H1 (cell line): ENCODE data around the gene DSP. TPM values are rescaled to one million over a fixed set of nuclear protein-coding genes. Genes with fewer than 3 reads are reported as not detected.

Experiments used
- CTCF ChIA-PET: fragments of 300-600 bp; sonication (Branson Sonifier 250); formaldehyde crosslinking; loops from one replicate; lab custom pipeline; 2021; ENCODE audit not compliant: partially characterized antibody; lab: Charles Lee
- POLR2A ChIA-PET: fragments of 300-600 bp; sonication (Branson Sonifier 250); formaldehyde crosslinking; loops from one replicate; lab custom pipeline; 2021; ENCODE audit warnings: inconsistent platforms; ENCODE audit not compliant: partially characterized antibody; lab: Charles Lee
- DNase-seq, 2 experiments: peaks; one replicate each; pipeline versions ENCODE4 v3.0.0 to v3.0.0-alpha.2; 2010 to 2022; ENCODE audit warnings: low spot score in 2 of 2, low read depth in 1 of 2, mixed read lengths in 1 of 2
- FAIRE-seq: peaks from 2 replicates; lab custom pipeline; 2011; peaks lifted over from hg19 to GRCh38; lab: Jason Lieb, UNC
- H2AFZ ChIP-seq: 2 replicates; pipeline ENCODE4 v1.8.1; 2012; ENCODE audit warnings: low read length, inconsistent platforms
- H2AK5ac ChIP-seq: 2 replicates; pipeline ENCODE4 v1.6.1; 2013; ENCODE audit warnings: low read depth, low read length
- H2BK120ac ChIP-seq: replicated peaks from 2 replicates; pipeline ENCODE3; 2013; ENCODE audit warnings: low read depth, low read length, inconsistent platforms
- H2BK12ac ChIP-seq: 2 replicates; pipeline ENCODE4 v1.6.1; 2013; ENCODE audit warnings: low read depth, low read length
- H2BK15ac ChIP-seq: 2 replicates; pipeline ENCODE4 v1.6.1; 2013; ENCODE audit warnings: low read length
- H2BK20ac ChIP-seq: 2 replicates; pipeline ENCODE4 v1.6.1; 2013; ENCODE audit warnings: low read length
- H2BK5ac ChIP-seq: 2 replicates; pipeline ENCODE4 v1.6.1; 2013; ENCODE audit warnings: low read depth, low read length
- H3K14ac ChIP-seq: 2 replicates; pipeline ENCODE4 v1.6.1; 2013; ENCODE audit warnings: inconsistent platforms; ENCODE audit not compliant: insufficient read length
- H3K18ac ChIP-seq: 2 replicates; pipeline ENCODE4 v1.6.1; 2013; ENCODE audit warnings: low read length; ENCODE audit errors: extremely low read depth
- H3K23ac ChIP-seq: 2 replicates; pipeline ENCODE4 v1.6.1; 2013; ENCODE audit warnings: inconsistent platforms; ENCODE audit not compliant: insufficient read length
- H3K23me2 ChIP-seq: 2 replicates; pipeline ENCODE4 v1.6.1; 2013; ENCODE audit warnings: low read depth, low read length
- H3K27ac ChIP-seq: 2 replicates; pipeline ENCODE4 v1.6.1; 2011; ENCODE audit warnings: low read depth, low read length, inconsistent platforms
- H3K27me3 ChIP-seq, 4 experiments: replicated peaks in 1 of 4; 1 replicate in 1 of 4; 2 replicates in 3 of 4; pipeline versions ENCODE4 v1.6.1 to v1.8.1; 2011 to 2013; ENCODE audit warnings: low read length in 3 of 4, mild to moderate bottlenecking in 3 of 4, inconsistent platforms in 2 of 4, mixed read lengths in 2 of 4, moderate library complexity in 1 of 4; ENCODE audit not compliant: control insufficient read depth in 3 of 4, insufficient read depth in 3 of 4; ENCODE audit errors: extremely low read depth in 1 of 4
- H3K36me3 ChIP-seq, 4 experiments: 2 replicates each; pipeline versions ENCODE4 v1.6.1 to v1.8.1; 2011 to 2013; ENCODE audit warnings: mild to moderate bottlenecking in 4 of 4, low read length in 3 of 4, moderate library complexity in 2 of 4, control low read depth in 1 of 4, inconsistent platforms in 1 of 4; ENCODE audit not compliant: insufficient read depth in 4 of 4, control insufficient read depth in 2 of 4
- H3K4ac ChIP-seq: replicated peaks from 2 replicates; pipeline ENCODE3; 2013; ENCODE audit warnings: low read length, low read depth, mixed read lengths, inconsistent platforms; ENCODE audit not compliant: insufficient read length
- H3K4me1 ChIP-seq, 4 experiments: replicated peaks in 1 of 4; 1 replicate in 1 of 4; 2 replicates in 3 of 4; pipeline versions ENCODE4 v1.6.1 to v1.8.1; 2011 to 2013; ENCODE audit warnings: low read length in 3 of 4, inconsistent platforms in 2 of 4, mixed read lengths in 1 of 4; ENCODE audit not compliant: insufficient read depth in 4 of 4, control insufficient read depth in 3 of 4
- H3K4me2 ChIP-seq, 2 experiments: 2 replicates each; pipeline versions ENCODE4 v1.6.1 to v1.8.1; 2011 to 2013; ENCODE audit warnings: low read depth in 2 of 2, low read length in 2 of 2, control low read depth in 1 of 2, inconsistent platforms in 1 of 2, mild to moderate bottlenecking in 1 of 2; ENCODE audit not compliant: insufficient read depth in 1 of 2
- H3K4me3 ChIP-seq, 4 experiments: fragments of 200-600, 300-600 bp in 1 of 4; sonication (generic), shearing (Covaris generic), sonication (Bioruptor Twin) in 1 of 4; 2 replicates each; pipeline versions ENCODE4 v1.5.1 to v1.8.1; 2011 to 2016; ENCODE audit warnings: low read length in 4 of 4, low read depth in 3 of 4, control low read depth in 2 of 4, inconsistent platforms in 2 of 4, mild to moderate bottlenecking in 2 of 4, mixed read lengths in 1 of 4, moderate library complexity in 1 of 4; ENCODE audit not compliant: insufficient read depth in 2 of 4; ENCODE audit errors: extremely low read depth in 1 of 4
- H3K56ac ChIP-seq: replicated peaks from 2 replicates; pipeline ENCODE3; 2013; ENCODE audit warnings: low read depth, mild to moderate bottlenecking, mixed read lengths, low read length, inconsistent platforms; ENCODE audit not compliant: insufficient read length
- H3K79me1 ChIP-seq: 2 replicates; pipeline ENCODE4 v1.6.1; 2013; ENCODE audit warnings: low read depth, low read length, control low read depth
- H3K79me2 ChIP-seq, 2 experiments: 2 replicates each; pipeline versions ENCODE4 v1.6.1 to v1.8.1; 2012 to 2013; ENCODE audit warnings: low read length in 2 of 2, mild to moderate bottlenecking in 2 of 2, inconsistent platforms in 1 of 2; ENCODE audit not compliant: insufficient read depth in 2 of 2, control insufficient read depth in 1 of 2
- H3K9ac ChIP-seq, 4 experiments: replicated peaks in 1 of 4; 1 replicate in 1 of 4; 2 replicates in 3 of 4; pipeline versions ENCODE4 v1.6.1 to v1.8.1; 2011 to 2013; ENCODE audit warnings: low read depth in 3 of 4, low read length in 3 of 4, control low read depth in 2 of 4, mild to moderate bottlenecking in 2 of 4, moderate library complexity in 2 of 4, inconsistent platforms in 1 of 4; ENCODE audit errors: extremely low read depth in 1 of 4
- H3K9me3 ChIP-seq, 2 experiments: 2 replicates each; pipeline versions ENCODE4 v1.6.1 to v1.8.1; 2012 to 2013; ENCODE audit warnings: mild to moderate bottlenecking in 2 of 2, moderate library complexity in 2 of 2, control low read depth in 1 of 2, inconsistent platforms in 1 of 2, low read depth in 1 of 2, low read length in 1 of 2, mixed read lengths in 1 of 2; ENCODE audit not compliant: insufficient read depth in 2 of 2
- H4K20me1 ChIP-seq, 2 experiments: replicated peaks in 1 of 2; 2 replicates each; pipeline versions ENCODE3 to v1.8.1; 2011 to 2013; ENCODE audit warnings: inconsistent platforms in 2 of 2, low read length in 2 of 2, mild to moderate bottlenecking in 1 of 2; ENCODE audit not compliant: insufficient read depth in 2 of 2, control insufficient read depth in 1 of 2
- H4K5ac ChIP-seq: 2 replicates; pipeline ENCODE4 v1.6.1; 2013; ENCODE audit warnings: low read length, low read depth, mixed read lengths, inconsistent platforms; ENCODE audit not compliant: insufficient read length
- H4K8ac ChIP-seq: 2 replicates; pipeline ENCODE4 v1.8.0; 2013; ENCODE audit warnings: mild to moderate bottlenecking, moderate library complexity, low read length, inconsistent platforms; ENCODE audit not compliant: insufficient read depth; ENCODE audit errors: extremely low read depth
- H4K91ac ChIP-seq: replicated peaks from 2 replicates; pipeline ENCODE3; 2013; ENCODE audit warnings: low read length, mixed read lengths, inconsistent platforms; ENCODE audit not compliant: insufficient read length
- NANOG ChIP-seq: IDR thresholded peaks from 2 replicates; pipeline ENCODE4 v1.6.1; 2011; ENCODE audit warnings: low read length, low read depth, mild to moderate bottlenecking, inconsistent platforms; ENCODE audit not compliant: insufficient read depth, poor library complexity, severe bottlenecking
- SP4 ChIP-seq: IDR thresholded peaks from 2 replicates; pipeline ENCODE4 v1.6.1; 2012; ENCODE audit warnings: low read length, inconsistent platforms
- SUZ12 ChIP-seq: fragments of 200-600 bp; sonication (generic); IDR thresholded peaks from 2 replicates; pipeline ENCODE4 v1.6.1; 2012; ENCODE audit warnings: mild to moderate bottlenecking, inconsistent platforms, low read length, moderate library complexity, mixed read lengths
- TAF1 ChIP-seq: IDR thresholded peaks from 2 replicates; pipeline ENCODE4 v1.6.1; 2011; ENCODE audit warnings: mild to moderate bottlenecking, low read depth, low read length
- TCF12 ChIP-seq: IDR thresholded peaks from 2 replicates; pipeline ENCODE4 v1.6.1; 2011; ENCODE audit warnings: low read depth, mild to moderate bottlenecking, low read length
- USF2 ChIP-seq: IDR thresholded peaks from 2 replicates; pipeline ENCODE4 v1.6.1; 2011; ENCODE audit warnings: low read length, improper control_type of control experiment
- whole genome bisulfite sequencing, 2 experiments: shearing (Covaris generic) in 1 of 2; methylation state at CpG; one replicate each; pipeline versions ENCODE4 v1.1.6 to v1.1.7; 2013 to 2015; ENCODE audit warnings: low lambda C conversion rate in 2 of 2, mixed read lengths in 2 of 2, inconsistent platforms in 1 of 2, low coverage in 1 of 2, missing lambda C conversion rate in 1 of 2; ENCODE audit not compliant: insufficient replicate concordance in 2 of 2, insufficient coverage in 1 of 2, insufficient read length in 1 of 2; ENCODE audit errors: extremely low coverage in 1 of 2, missing lambda C conversion rate in 1 of 2; 5-methylcytosine and 5-hydroxymethylcytosine counted together
- polyA plus RNA-seq, 7 experiments: library from polyadenylated mRNA; depleted of rRNA in 3 of 7; stranded (reverse) in 5 of 7; unstranded in 2 of 7; fragments of >200 nt in 5 of 7; fragments of 200-250 nt in 2 of 7; gene quantifications; 1 replicate in 5 of 7; 2 replicates in 1 of 7; 4 replicates in 1 of 7; pipeline versions ENCODE4 v1.2.1 to v1.2.3, GENCODE V29; 2011 to 2013; ENCODE audit warnings: missing spikeins in 2 of 7, mixed read lengths in 2 of 7
- total RNA-seq: library from RNA; stranded (reverse); fragmentation: NEBNext Ultra II Directional; extraction: Animal tissue kit (Norgen Biotek cat#: 25700); gene quantifications from 2 replicates; pipeline ENCODE4 v1.2.1, GENCODE V29; 2021

The DSP gene
- total and polyA plus RNA-seq, 2 of the 8 experiments (the other 6 are each of a cell fraction or from before 2014, with no cell fraction given): 14.3 to 48.5 TPM

- no peak overlapping the region for H3K23ac ChIP-seq
- H4K8ac ChIP-seq: no peak overlapping the region
- H3K56ac ChIP-seq: no peak overlapping the region
- H3K4me3 ChIP-seq: no peak overlapping the region
- H3K9me3 ChIP-seq: no peaks in the 10 kb centered on the region
- H3K18ac ChIP-seq: no peak overlapping the region
- H2AFZ ChIP-seq: no peak overlapping the region
- H3K79me1 ChIP-seq: no peaks in the 10 kb centered on the region
- peaks cover 0 to 6% of the 10 kb centered on the region in 2 experiments for H4K20me1 ChIP-seq
- CTCF ChIA-PET: interaction anchor here (1.3 to 1.6 kb wide), 3 partner anchors 18 to 136 kb away, joined by 3 to 6 read pairs (median 5); no protein-coding TSS in a partner anchor
- POLR2A ChIA-PET: no interaction called here
- no peak overlapping the region for H4K5ac ChIP-seq
- H4K91ac ChIP-seq: no peak overlapping the region
- no peak for DNase-seq
- peaks cover 4 to 43% (median 18%) of the 10 kb centered on the region in 4 experiments; a peak in 7 of 8 replicates for H3K36me3 ChIP-seq
- no peaks in the 10 kb centered on the region for H3K23me2 ChIP-seq
- 85% methylated on average over 19 of the region's 19 CpGs; no CpG with 5 or more reads in 1 of the 2 experiments for WGBS, 2 experiments
- no peaks in the 10 kb centered on the region for H3K27me3 ChIP-seq
- no peak for FAIRE-seq
- no peak overlapping the region for H3K14ac ChIP-seq
- no peaks in the 10 kb centered on the region for H3K4me1 ChIP-seq
- H2BK15ac ChIP-seq: no peak overlapping the region
- no peak overlapping the region for H3K27ac ChIP-seq
- no peak overlapping the region for H2BK120ac ChIP-seq
- H2BK5ac ChIP-seq: no peak overlapping the region
- H3K79me2 ChIP-seq: no peaks in the 10 kb centered on the region
- H2BK20ac ChIP-seq: no peak overlapping the region
- H3K9ac ChIP-seq: no peak overlapping the region
- H2AK5ac ChIP-seq: no peak overlapping the region
- H3K4ac ChIP-seq: no peak overlapping the region
- no peak overlapping the region for H3K4me2 ChIP-seq
- no peak overlapping the region for H2BK12ac ChIP-seq
- TF ChIP-seq USF2: no peak
- TF ChIP-seq SUZ12: no peak
- TF ChIP-seq NANOG: no peak
- TF ChIP-seq SP4: no peak
- TF ChIP-seq TAF1: no peak
- TF ChIP-seq TCF12: no peak
Measured at GRCh38 chr6:7561153-7561964, 19.9 kb downstream of the DSP start.
